HCT116 (cell line): ENCODE results near the gene KRTAP10-1. TPM values are rescaled to one million over a fixed set of nuclear protein-coding genes. Genes with fewer than 3 reads are reported as not detected.

Experiments
- ATAC-seq: fragments of 200-7000 bp; cut with Tn5 transposase; 2 replicates; pipeline ENCODE4 v1.9.1; 2020; ENCODE audit warnings: mild to moderate bottlenecking, moderate library complexity
- BruUV-seq: library from RNA; stranded (reverse); fragments of 400-500 nt; replicated peaks from 2 replicates; lab custom pipeline; 2021; lab: Mats Ljungman, UMichigan
- CTCF ChIA-PET: fragments of 300-600 bp; sonication (Branson Sonifier 250); formaldehyde crosslinking; loops from one replicate; lab custom pipeline; 2021; ENCODE audit warnings: antibody characterized with exemption; lab: Charles Lee
- POLR2A ChIA-PET: fragments of 300-600, 350-600 bp; sonication (Branson Sonifier 250); formaldehyde crosslinking; loops from one replicate; lab custom pipeline; 2021; ENCODE audit warnings: antibody characterized with exemption; lab: Charles Lee
- RAD21 ChIA-PET, 2 experiments: fragments of 300-600 bp; sonication (Branson Sonifier 250); formaldehyde crosslinking; loops; one replicate each; lab custom pipeline; 2023; ENCODE audit warnings: low total read pairs in 2 of 2; ENCODE audit not compliant: uncharacterized antibody in 2 of 2, unreplicated experiment in 2 of 2, low non-redundant PET in 1 of 2; lab: Charles Lee
- DNase-seq: peaks from one replicate; pipeline ENCODE4 v3.0.0-alpha.2; 2010; ENCODE audit warnings: low read depth, low spot score
- H2AFZ ChIP-seq: fragments of 200-600 bp; shearing (Covaris generic), sonication (generic); 2 replicates; pipeline ENCODE4 v1.6.1; 2017; ENCODE audit warnings: low read depth, mixed run types, mixed read lengths, antibody characterized with exemption, low read length; ENCODE audit not compliant: poor library complexity, severe bottlenecking
- H3K27ac ChIP-seq: 2 replicates; pipeline ENCODE4 v1.5.1; 2012; ENCODE audit warnings: low read depth, low read length
- H3K27me3 ChIP-seq: fragments of 200-600 bp; sonication (generic); 2 replicates; pipeline ENCODE4 v1.6.1; 2016; ENCODE audit warnings: mixed run types, low read length, mixed read lengths; ENCODE audit not compliant: insufficient read depth
- H3K36me3 ChIP-seq, 2 experiments: fragments of 200-500 bp in 1 of 2; fragments of 200-600 bp in 1 of 2; sonication (Bioruptor generic) in 1 of 2; sonication (generic) in 1 of 2; 2 replicates each; pipeline versions ENCODE4 v1.5.1 to v1.6.1; 2014 to 2016; ENCODE audit warnings: low read length in 2 of 2, inconsistent platforms in 1 of 2, mixed read lengths in 1 of 2, mixed run types in 1 of 2; ENCODE audit not compliant: insufficient read depth in 2 of 2, control insufficient read depth in 1 of 2
- H3K4me1 ChIP-seq, 2 experiments: fragments of 200-600 bp in 1 of 2; sonication (generic) in 1 of 2; 2 replicates each; pipeline versions ENCODE4 v1.5.1 to v1.6.1; 2012 to 2017; ENCODE audit warnings: low read length in 2 of 2, inconsistent platforms in 1 of 2, mild to moderate bottlenecking in 1 of 2, mixed read lengths in 1 of 2, mixed run types in 1 of 2, moderate library complexity in 1 of 2; ENCODE audit not compliant: insufficient read depth in 2 of 2, control insufficient read depth in 1 of 2
- H3K4me2 ChIP-seq: fragments of 200-600 bp; sonication (generic); 2 replicates; pipeline ENCODE4 v1.6.1; 2017; ENCODE audit warnings: mixed run types, low read length, mixed read lengths
- H3K4me3 ChIP-seq, 2 experiments: fragments of 200-600 bp in 1 of 2; sonication (generic) in 1 of 2; replicated peaks in 1 of 2; 2 replicates each; pipeline ENCODE4 v1.5.1; 2011 to 2016; ENCODE audit warnings: low read length in 2 of 2, control low read depth in 1 of 2, low read depth in 1 of 2, mild to moderate bottlenecking in 1 of 2, mixed read lengths in 1 of 2, mixed run types in 1 of 2
- H3K79me2 ChIP-seq: fragments of 200-600 bp; sonication (generic); 2 replicates; pipeline ENCODE4 v1.6.1; 2017; ENCODE audit warnings: mild to moderate bottlenecking, mixed run types, low read length, moderate library complexity, mixed read lengths; ENCODE audit not compliant: insufficient read depth
- H3K9ac ChIP-seq: fragments of 200-600 bp; sonication (generic); 2 replicates; pipeline ENCODE4 v1.6.1; 2016; ENCODE audit warnings: low read length, mixed read lengths
- H3K9me2 ChIP-seq: fragments of 200-600 bp; sonication (generic), shearing (Covaris generic); 2 replicates; pipeline ENCODE4 v1.6.1; 2017; ENCODE audit warnings: mixed run types, mild to moderate bottlenecking, moderate library complexity; ENCODE audit not compliant: insufficient read depth
- H3K9me3 ChIP-seq, 2 experiments: fragments of 200-500 bp in 1 of 2; fragments of 200-600 bp in 1 of 2; sonication (Bioruptor generic) in 1 of 2; sonication (generic) in 1 of 2; 2 replicates each; pipeline ENCODE4 v1.6.1; 2014 to 2017; ENCODE audit warnings: low read length in 2 of 2, mixed read lengths in 2 of 2, inconsistent platforms in 1 of 2, low read depth in 1 of 2, mild to moderate bottlenecking in 1 of 2, mixed run types in 1 of 2, moderate library complexity in 1 of 2; ENCODE audit not compliant: control insufficient read depth in 1 of 2, insufficient read depth in 1 of 2
- H4K20me1 ChIP-seq: fragments of 200-600 bp; sonication (generic), shearing (Covaris generic); 2 replicates; pipeline ENCODE4 v1.6.1; 2017; ENCODE audit warnings: mixed run types, mild to moderate bottlenecking, moderate library complexity; ENCODE audit not compliant: insufficient read depth
- CBX3 ChIP-seq: IDR thresholded peaks from 2 replicates; pipeline ENCODE4 v1.6.1; 2012; ENCODE audit warnings: low read depth
- CTCF ChIP-seq, 3 experiments: fragments of 200-600 bp in 1 of 3; sonication (generic) in 1 of 3; IDR thresholded peaks in 2 of 3; conservative IDR thresholded peaks in 1 of 3; 2 replicates each; pipeline ENCODE4 v1.5.1; 2012 to 2017; ENCODE audit warnings: low read depth in 2 of 3, low read length in 2 of 3, antibody characterized with exemption in 1 of 3, borderline replicate concordance in 1 of 3, control low read depth in 1 of 3, mild to moderate bottlenecking in 1 of 3, mixed read lengths in 1 of 3, mixed run types in 1 of 3, moderate library complexity in 1 of 3; ENCODE audit not compliant: insufficient read depth in 1 of 3
- EZH2 ChIP-seq: fragments of 200-600 bp; sonication (generic); IDR thresholded peaks from 2 replicates; pipeline ENCODE4 v1.6.1; 2017; ENCODE audit warnings: antibody characterized with exemption, mixed run types
- JUND ChIP-seq: IDR thresholded peaks from 2 replicates; pipeline ENCODE4 v1.6.1; 2012
- POLR2A ChIP-seq: IDR thresholded peaks from 2 replicates; pipeline ENCODE4 v1.7.0; 2011; ENCODE audit warnings: borderline replicate concordance; ENCODE audit not compliant: insufficient read depth, insufficient read length; ENCODE audit errors: extremely low read depth
- RAD21 ChIP-seq: IDR thresholded peaks from 2 replicates; pipeline ENCODE4 v1.6.1; 2012; ENCODE audit warnings: low read depth, mild to moderate bottlenecking
- YY1 ChIP-seq: IDR thresholded peaks from 2 replicates; pipeline ENCODE4 v1.6.1; 2011; ENCODE audit warnings: low read length, low read depth, moderate library complexity, mild to moderate bottlenecking; ENCODE audit not compliant: insufficient replicate concordance; ENCODE audit errors: extremely low read depth
- ZFX ChIP-seq: fragments of 450-650 bp; IDR thresholded peaks from 2 replicates; pipeline ENCODE4 v1.6.1; 2017
- intact Hi-C: fragments of 100-400 bp; cut with micrococcal nuclease; formaldehyde crosslinking; loops from 2 replicates; pipeline ENCODE4 v1.10.0; 2022
- total RNA-seq: library from RNA; stranded (reverse); gene quantifications from one replicate; pipeline ENCODE4 v1.2.1, GENCODE V29; 2021; ENCODE audit not compliant: unreplicated experiment

KRTAP10-1 gene
- total RNA-seq, 1 experiment from 2014 or later: not detected

GRCh38 chr21:44502171-44502958 is 37.6 kb downstream of the KRTAP10-1 start:
- intact Hi-C loops: no loop called here
- no peak for TF ChIP-seq CBX3
- no peak for TF ChIP-seq EZH2
- TF ChIP-seq CTCF (IDR thresholded peaks at IDR 0.05 in 2 of 3, conservative IDR thresholded peaks at IDR 0.05 in 1 of 3; ENCODE audit: borderline replicate concordance in 1 of 3, insufficient read depth in 1 of 3, low read depth in 2 of 3, low read length in 2 of 3): no peak
- no peak for TF ChIP-seq ZFX
- TF ChIP-seq JUND: no peak
- DNase-seq (no peak), ATAC-seq (no peak)
- Histone ChIP-seq H3K4me1 (no peaks in the 10 kb centered on the region), H3K9ac (no peak overlapping the region), H3K79me2 (no peaks in the 10 kb centered on the region), H3K27ac (no peak overlapping the region), H4K20me1 (no peaks in the 10 kb centered on the region), H3K4me2 (no peak overlapping the region), H2AFZ (no peak overlapping the region), H3K27me3 (peaks cover 5% of the 10 kb centered on the region; the same call in 1 of the 2 replicates), H3K4me3 (no peak overlapping the region), H3K36me3 (no peaks in the 10 kb centered on the region), H3K9me2 (no peaks in the 10 kb centered on the region), H3K9me3 (no peaks in the 10 kb centered on the region)
- BruUV-seq: no TSS peak
- ChIA-PET CTCF (interaction anchor here (2.4 kb wide), 1 partner anchor 8 kb away, joined by 7 read pairs; no protein-coding TSS in a partner anchor), POLR2A (no interaction called here), RAD21 (no interaction called here)

- ChIA-PET RAD21 (no interaction called here), CTCF (interaction anchor here (2.4 kb wide), 1 partner anchor 10 kb away, joined by 7 read pairs; no protein-coding TSS in a partner anchor), POLR2A (no interaction called here)
- Histone ChIP-seq H3K36me3 (no peaks in the 10 kb centered on the region), H3K9me3 (no peaks in the 10 kb centered on the region), H2AFZ (no peak overlapping the region), H3K4me2 (no peak overlapping the region), H4K20me1 (no peaks in the 10 kb centered on the region), H3K9me2 (no peaks in the 10 kb centered on the region), H3K9ac (no peak overlapping the region), H3K4me3 (no peak overlapping the region), H3K27me3 (peaks cover 18% of the 10 kb centered on the region; the same call in 1 of the 2 replicates), H3K4me1 (no peaks in the 10 kb centered on the region), H3K27ac (no peak overlapping the region), H3K79me2 (no peaks in the 10 kb centered on the region)
- TF ChIP-seq POLR2A (no peak), RAD21 (no peak), YY1 (no peak)
- BruUV-seq: no TSS peak
- no peak for DNase-seq
- intact Hi-C loops: no loop called here
- ATAC-seq: no peak
These were observed 39.9 kb downstream of the KRTAP10-1 start for GRCh38 chr21:44500111-44500510.
